Choroid plexus epithelial cell (primary cell): Measurements from ENCODE around the gene CAMK1D.
"Not testable (repeated sequence)": the region's sequence is repeated elsewhere in the genome, so short reads cannot be mapped to it uniquely, and the experiment has no call there.

Experiments
- DNase-seq: peaks from one replicate; pipeline ENCODE4 v3.0.0-alpha.2; 2010; ENCODE audit warnings: low read depth
- H3K4me3 ChIP-seq: 2 replicates; pipeline ENCODE4 v1.5.1; 2011; ENCODE audit warnings: low read depth, mild to moderate bottlenecking, control low read depth, low read length, moderate library complexity
- CTCF ChIP-seq: conservative IDR thresholded peaks from 2 replicates; pipeline ENCODE4 v1.5.1; 2011; ENCODE audit warnings: low read depth, mild to moderate bottlenecking, control low read depth, inconsistent platforms, low read length, moderate library complexity

CAMK1D gene

GRCh38 chr10:12720217-12720981, 371.1 kb downstream of the CAMK1D start:
- DNase-seq, result peak; percentile 93
- no peak for TF ChIP-seq CTCF
- H3K4me3 ChIP-seq, result no peak overlapping the region

- TF ChIP-seq CTCF, result no peak
Measured at GRCh38 chr10:12721334-12721733, 372.0 kb downstream of the CAMK1D start.

GRCh38 chr10:12723220-12723619, 373.9 kb downstream of the CAMK1D start:
- no peak for DNase-seq
- no peak overlapping the region for H3K4me3 ChIP-seq
- TF ChIP-seq CTCF, result no peak

More at GRCh38 chr10:12721334-12721733, 372.0 kb downstream of the CAMK1D start:
- no peak overlapping the region for H3K4me3 ChIP-seq
- DNase-seq, result no peak

- DNase-seq, result no peak
- no peak overlapping the region for H3K4me3 ChIP-seq
- TF ChIP-seq CTCF, result no peak
Measured at GRCh38 chr10:12724807-12725579, 375.6 kb downstream of the CAMK1D start.

- not testable (repeated sequence) for DNase-seq, H3K4me3 ChIP-seq
Measured at GRCh38 chr10:12725580-12725888, 376.2 kb downstream of the CAMK1D start.

GRCh38 chr10:12726971-12727831, 377.9 kb downstream of the CAMK1D start:
- peak; percentile 59 for DNase-seq

More at GRCh38 chr10:12726971-12727831, 377.9 kb downstream of the CAMK1D start:
- H3K4me3 ChIP-seq, result no peak overlapping the region
- TF ChIP-seq CTCF, result no peak
